Mesodermal cell (in vitro differentiated cells): ENCODE measurements around the gene CDSN.

Experiments used
- H3K27ac ChIP-seq: 2 replicates; pipeline ENCODE4 v1.7.0; 2013; ENCODE audit warnings: mild to moderate bottlenecking, low read depth, low read length, moderate library complexity; ENCODE audit not compliant: severe bottlenecking
- H3K36me3 ChIP-seq: 2 replicates; pipeline ENCODE4 v1.7.1; 2013; ENCODE audit warnings: mild to moderate bottlenecking, low read length, moderate library complexity; ENCODE audit not compliant: control insufficient read depth, insufficient read depth
- H3K4me1 ChIP-seq: one replicate; pipeline ENCODE4 v1.7.1; 2013; ENCODE audit warnings: mild to moderate bottlenecking, low read length; ENCODE audit not compliant: insufficient read depth, control insufficient read depth, poor library complexity, severe bottlenecking
- H3K4me3 ChIP-seq: 2 replicates; pipeline ENCODE4 v1.7.0; 2013; ENCODE audit warnings: low read length, control low read depth, mild to moderate bottlenecking; ENCODE audit not compliant: insufficient read depth, poor library complexity, severe bottlenecking; ENCODE audit errors: extremely low read depth
- H3K9me3 ChIP-seq: 2 replicates; pipeline ENCODE4 v1.7.1; 2013; ENCODE audit warnings: mild to moderate bottlenecking, low read length, moderate library complexity; ENCODE audit not compliant: control insufficient read depth
- WGBS, 2 experiments: methylation state at CpG; one replicate each; pipeline ENCODE4 v1.1.5; 2013; ENCODE audit warnings: missing lambda C conversion rate in 2 of 2; ENCODE audit not compliant: insufficient coverage in 2 of 2; 5-methylcytosine and 5-hydroxymethylcytosine counted together

The CDSN gene

DNA sequence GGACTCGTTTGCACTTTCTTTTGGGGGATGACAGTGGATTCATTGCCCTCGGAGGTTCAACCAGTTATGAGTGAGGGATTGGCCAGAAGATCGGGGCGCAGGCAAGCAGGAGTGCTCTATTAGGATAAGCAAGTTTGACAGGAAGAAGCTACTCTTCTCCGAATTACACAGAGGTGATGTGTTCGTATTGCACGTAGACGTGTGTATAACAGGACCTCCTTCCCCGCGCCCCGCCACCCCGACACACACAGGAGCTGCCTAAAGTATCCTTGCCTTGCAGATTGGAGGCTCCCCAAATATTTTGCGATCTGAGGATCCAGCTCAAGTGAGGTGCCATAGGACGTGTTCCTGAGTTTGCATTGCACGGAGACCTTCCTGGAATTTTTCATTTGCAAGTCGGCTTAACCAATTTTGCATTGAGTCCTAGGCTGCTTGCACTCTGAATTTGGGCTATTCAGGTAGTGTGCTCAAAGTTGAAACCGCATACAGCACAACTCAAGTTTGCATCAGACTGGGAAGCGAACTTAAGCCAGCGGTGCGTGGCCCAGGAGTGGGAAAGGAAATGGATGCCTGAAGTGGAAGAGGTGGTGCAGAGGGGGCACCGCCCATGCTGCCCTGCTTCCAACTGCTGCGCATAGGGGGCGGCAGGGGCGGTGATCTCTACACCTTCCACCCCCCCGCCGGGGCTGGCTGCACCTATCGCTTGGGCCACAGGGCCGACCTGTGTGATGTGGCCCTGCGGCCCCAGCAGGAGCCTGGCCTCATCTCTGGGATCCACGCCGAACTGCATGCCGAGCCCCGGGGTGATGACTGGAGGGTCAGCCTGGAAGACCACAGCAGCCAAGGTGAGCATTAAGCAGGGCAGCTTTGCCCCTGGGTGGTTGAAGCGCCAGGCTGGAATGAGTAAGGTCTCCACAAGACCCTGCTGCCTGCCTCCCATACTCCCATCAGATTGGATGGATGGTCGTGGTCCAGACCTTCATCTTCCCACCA is 38.9 kb upstream of the CDSN start:
- Histone ChIP-seq H3K4me3 (peak overlapping the region; percentile 74), H3K9me3 (no peaks in the 10 kb centered on the region), H3K36me3 (peaks cover 48% of the 10 kb centered on the region), H3K27ac (no peak overlapping the region), H3K4me1 (peaks cover 5% of the 10 kb centered on the region)
- 15 to 17% methylated on average over 30 to 31 of the region's 35 CpGs for WGBS, 2 experiments

DNA sequence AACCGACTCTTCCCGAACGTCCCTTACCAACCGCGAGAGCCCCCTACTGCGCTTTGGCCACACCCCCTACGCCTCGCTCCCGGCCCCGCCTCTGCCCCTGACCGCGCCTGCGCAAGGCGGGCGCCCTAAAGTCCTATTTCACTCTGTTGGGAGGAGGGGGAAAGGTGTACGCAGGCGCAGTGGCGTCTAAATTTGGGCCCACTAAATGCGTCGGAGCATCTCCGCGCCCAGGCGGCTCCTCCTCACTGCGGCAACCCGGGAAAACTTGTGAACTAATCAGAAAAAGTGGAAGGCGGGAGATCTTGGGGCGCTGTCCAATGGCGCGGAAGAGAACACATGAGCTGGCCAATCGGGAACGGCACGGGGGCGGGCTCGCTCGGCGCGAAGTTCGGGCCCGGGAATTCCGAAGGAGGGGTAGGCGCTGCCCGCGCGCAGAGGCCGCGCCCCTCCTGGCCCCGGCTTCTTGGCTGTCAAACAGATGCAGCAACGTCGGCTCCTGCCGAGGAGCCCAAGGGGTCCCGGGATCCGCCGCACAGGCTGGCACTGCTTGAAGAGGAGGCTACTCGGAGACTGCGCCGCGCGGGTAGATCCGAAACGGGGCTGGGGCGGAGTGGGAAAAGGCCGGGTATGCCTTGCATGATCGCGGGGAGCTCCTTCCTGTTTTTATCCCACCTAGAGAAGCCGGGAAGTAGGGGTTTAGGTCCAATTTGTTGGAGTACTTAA is 38.1 kb upstream of the CDSN start, which contains the start of gene TCF19:
TSS of gene TCF19 (plus strand) at position 450 of the 723 bp plus-strand sequence. CDS start 881 bp downstream, outside the sequence.
- H3K9me3 ChIP-seq = no peaks in the 10 kb centered on the region
- H3K4me1 ChIP-seq = peaks cover 5% of the 10 kb centered on the region
- H3K27ac ChIP-seq = no peak within 1 kb of the TSS
- peaks cover 48% of the 10 kb centered on the region for H3K36me3 ChIP-seq
- 1% methylated on average over 41 to 47 of the region's 65 CpGs for WGBS, 2 experiments
- peak within 1 kb of the TSS; percentile 74 for H3K4me3 ChIP-seq

GRCh38 chr6:31157513-31158139 is 37.4 kb upstream of the CDSN start, which contains the start of gene CCHCR1:
Gene CCHCR1, minus strand, starts transcription at chr6:31157802. Its CDS starts 202 bp downstream, at chr6:31157600.
- Histone ChIP-seq H3K27ac (no peak within 1 kb of the TSS), H3K4me3 (peak within 1 kb of the TSS; percentile 74), H3K4me1 (peaks cover 5% of the 10 kb centered on the region), H3K9me3 (no peaks in the 10 kb centered on the region), H3K36me3 (peaks cover 41% of the 10 kb centered on the region)
- 8 to 12% methylated on average over 11 to 12 of the region's 14 CpGs for WGBS, 2 experiments

GRCh38 chr6:31156641-31157040 is 36.4 kb upstream of the CDSN start:
- Histone ChIP-seq H3K27ac (no peak overlapping the region), H3K4me3 (no peak overlapping the region), H3K4me1 (peaks cover 5% of the 10 kb centered on the region), H3K9me3 (no peaks in the 10 kb centered on the region), H3K36me3 (peaks cover 33% of the 10 kb centered on the region)
- WGBS, 2 experiments = 98 to 100% methylated on average over 3 to 7 of the region's 7 CpGs

DNA sequence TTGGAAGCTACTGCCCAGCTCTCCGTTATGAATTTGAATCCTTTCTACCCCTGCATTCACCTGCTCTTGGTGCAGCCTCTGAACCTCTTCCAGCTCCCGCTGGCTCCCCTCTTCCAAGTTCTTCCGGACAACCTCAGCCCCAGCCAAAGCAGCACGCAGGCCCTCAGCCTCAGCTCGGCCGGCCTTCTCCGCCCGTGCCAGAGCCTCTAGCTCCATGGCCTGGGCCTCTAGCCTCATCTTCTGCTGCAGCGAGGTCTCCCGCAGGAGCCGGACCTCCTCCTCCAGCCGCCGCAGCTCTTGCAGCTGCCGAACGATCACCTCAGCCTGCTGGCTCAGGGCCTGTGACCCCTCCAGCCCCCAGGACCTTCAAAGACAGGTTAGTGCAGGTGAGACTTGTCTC is 34.2 kb upstream of the CDSN start:
- Histone ChIP-seq H3K9me3 (no peaks in the 10 kb centered on the region), H3K27ac (no peak overlapping the region), H3K36me3 (peaks cover 42% of the 10 kb centered on the region), H3K4me1 (peaks cover 5% of the 10 kb centered on the region), H3K4me3 (no peak overlapping the region)
- WGBS, 2 experiments = 94 to 95% methylated on average over 15 of the region's 15 CpGs

GRCh38 chr6:31152781-31153180 is 32.5 kb upstream of the CDSN start:
- 83 to 93% methylated on average over 3 to 7 of the region's 7 CpGs for WGBS, 2 experiments

GRCh38 chr6:31149827-31150447 is 29.7 kb upstream of the CDSN start:
- Histone ChIP-seq H3K27ac (no peak overlapping the region), H3K4me1 (no peaks in the 10 kb centered on the region), H3K36me3 (peaks cover 39% of the 10 kb centered on the region), H3K9me3 (no peaks in the 10 kb centered on the region), H3K4me3 (no peak overlapping the region)
- WGBS, 2 experiments = 96 to 100% methylated on average over 5 to 6 of the region's 6 CpGs

More at GRCh38 chr6:31152781-31153180, 32.5 kb upstream of the CDSN start:
- Histone ChIP-seq H3K9me3 (no peaks in the 10 kb centered on the region), H3K27ac (no peak overlapping the region), H3K4me1 (peaks cover 5% of the 10 kb centered on the region), H3K4me3 (no peak overlapping the region), H3K36me3 (peaks cover 48% of the 10 kb centered on the region)

GRCh38 chr6:31145386-31145785 is 25.1 kb upstream of the CDSN start:
- Histone ChIP-seq H3K4me1 (peaks cover 19% of the 10 kb centered on the region), H3K9me3 (no peaks in the 10 kb centered on the region)
- WGBS, 2 experiments = 97 to 98% methylated on average over 9 to 10 of the region's 10 CpGs

GRCh38 chr6:31144970-31145340 is 24.7 kb upstream of the CDSN start:
- Histone ChIP-seq H3K4me3 (no peak overlapping the region), H3K9me3 (no peaks in the 10 kb centered on the region), H3K27ac (no peak overlapping the region), H3K36me3 (peaks cover 27% of the 10 kb centered on the region), H3K4me1 (peaks cover 20% of the 10 kb centered on the region)
- WGBS, 2 experiments = 91 to 100% methylated on average over 2 to 11 of the region's 11 CpGs

More at GRCh38 chr6:31145386-31145785, 25.1 kb upstream of the CDSN start:
- no peak overlapping the region for H3K27ac ChIP-seq
- peaks cover 31% of the 10 kb centered on the region for H3K36me3 ChIP-seq
- no peak overlapping the region for H3K4me3 ChIP-seq
